Measurements from ENCODE around the gene IL17RA.

DNA sequence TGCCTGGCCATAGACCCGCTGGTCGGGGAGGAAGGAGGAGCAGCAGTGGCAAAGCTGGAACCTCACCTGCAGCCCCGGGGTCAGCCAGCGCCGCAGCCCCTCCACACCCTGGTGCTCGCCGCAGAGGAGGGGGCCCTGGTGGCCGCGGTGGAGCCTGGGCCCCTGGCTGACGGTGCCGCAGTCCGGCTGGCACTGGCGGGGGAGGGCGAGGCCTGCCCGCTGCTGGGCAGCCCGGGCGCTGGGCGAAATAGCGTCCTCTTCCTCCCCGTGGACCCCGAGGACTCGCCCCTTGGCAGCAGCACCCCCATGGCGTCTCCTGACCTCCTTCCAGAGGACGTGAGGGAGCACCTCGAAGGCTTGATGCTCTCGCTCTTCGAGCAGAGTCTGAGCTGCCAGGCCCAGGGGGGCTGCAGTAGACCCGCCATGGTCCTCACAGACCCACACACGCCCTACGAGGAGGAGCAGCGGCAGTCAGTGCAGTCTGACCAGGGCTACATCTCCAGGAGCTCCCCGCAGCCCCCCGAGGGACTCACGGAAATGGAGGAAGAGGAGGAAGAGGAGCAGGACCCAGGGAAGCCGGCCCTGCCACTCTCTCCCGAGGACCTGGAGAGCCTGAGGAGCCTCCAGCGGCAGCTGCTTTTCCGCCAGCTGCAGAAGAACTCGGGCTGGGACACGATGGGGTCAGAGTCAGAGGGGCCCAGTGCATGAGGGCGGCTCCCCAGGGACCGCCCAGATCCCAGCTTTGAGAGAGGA is 24.5 kb downstream of the IL17RA start:
- TF ChIP-seq POLR2A (IDR thresholded peaks at IDR 0.05; ENCODE audit: low read length) (no peak), GATA1 (IDR thresholded peaks at IDR 0.05; ENCODE audit: low read depth, low read length) (no peak)

Data from erythroblast (primary cell).